ENCODE measurements around the gene FCF1. TPM values are rescaled to one million over a fixed set of nuclear protein-coding genes. Genes with fewer than 3 reads are reported as not detected.

FCF1 gene
- total RNA-seq, 2 experiments from 2014 or later = 16.1 to 62.1 TPM

DNA sequence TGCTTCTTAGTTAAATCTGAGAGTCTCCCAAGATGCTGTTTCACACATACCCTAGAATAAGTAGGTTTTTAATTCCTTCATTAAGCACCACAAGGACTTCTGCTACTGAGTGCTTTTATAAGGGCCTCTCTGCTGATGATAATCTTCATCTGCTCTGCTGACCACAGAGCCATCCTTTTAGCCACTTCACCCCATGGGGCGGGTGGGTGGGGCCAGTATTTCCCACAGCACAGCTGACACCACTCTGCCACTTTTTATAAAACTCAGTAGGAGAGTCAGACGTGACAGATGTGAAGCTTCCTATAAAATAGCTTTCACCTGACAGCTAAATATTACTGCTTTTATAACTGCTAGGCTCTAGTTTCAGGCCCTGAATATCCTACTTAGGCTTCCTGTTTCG lies 20.3 kb downstream of the FCF1 start:
- H4K20me1 ChIP-seq (ENCODE audit: insufficient read depth, low read length) = no peaks in the 10 kb centered on the region
- H3K27ac ChIP-seq (ENCODE audit: low read depth, low read length, poor library complexity, severe bottlenecking) = no peak overlapping the region
- no peak for DNase-seq (ENCODE audit: low spot score)
- no peaks in the 10 kb centered on the region for H3K4me1 ChIP-seq (ENCODE audit: insufficient read depth, low read length, poor library complexity, severe bottlenecking)
- intact Hi-C loops (cut with micrococcal nuclease; ENCODE audit: unreplicated experiment) = no loop called here
- no peaks in the 10 kb centered on the region for H3K9me2 ChIP-seq (ENCODE audit: insufficient read depth, low read length)
- ChIA-PET CTCF (ENCODE audit: unreplicated experiment) (no interaction called here), POLR2A (interaction anchor here (0.8 to 1.4 kb wide), 4 partner anchors 11 to 23 kb away, joined by 3 to 4 read pairs (median 4); partner anchors contain the start of genes AREL1 and FCF1)
- no peak overlapping the region for H3K4me3 ChIP-seq (ENCODE audit: low read depth, low read length, poor library complexity, severe bottlenecking)
- TF ChIP-seq CTCF (conservative IDR thresholded peaks at IDR 0.05; ENCODE audit: low read length) (no peak), EZH2phosphoT487 (IDR thresholded peaks at IDR 0.05; ENCODE audit: borderline replicate concordance, low read depth, low read length) (no peak)
- H3K36me3 ChIP-seq (ENCODE audit: insufficient read depth, low read length) = peaks cover 67% of the 10 kb centered on the region
- H3K4me2 ChIP-seq (ENCODE audit: low read length) = no peak overlapping the region
- no peaks in the 10 kb centered on the region for H3K79me2 ChIP-seq (ENCODE audit: insufficient read depth, low read depth, low read length)
- H2AFZ ChIP-seq (ENCODE audit: low read length) = no peak overlapping the region
- no TSS peak for BruUV-seq (replicated peaks)
- no peaks in the 10 kb centered on the region for H3K9me3 ChIP-seq (ENCODE audit: low read length)

DNA sequence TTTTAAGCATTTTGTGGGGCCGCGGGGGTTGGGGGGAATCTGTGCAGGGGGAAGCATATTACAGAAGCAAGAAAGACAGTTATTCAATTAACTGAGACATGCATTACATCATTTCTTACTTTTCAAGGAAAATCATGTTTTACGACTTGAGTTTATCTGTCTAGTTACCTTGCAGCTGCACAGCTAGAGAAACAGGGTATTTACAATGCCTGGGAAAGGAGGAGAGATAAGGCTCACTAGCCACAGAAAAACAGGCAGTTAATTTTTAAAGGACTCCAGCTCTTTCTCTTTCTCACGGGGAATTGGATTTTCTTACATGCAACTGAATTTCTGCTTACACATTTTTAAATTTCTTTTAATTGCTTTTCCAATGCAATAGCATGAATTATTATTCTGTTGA lies 22.2 kb downstream of the FCF1 start:
- H3K9me3 ChIP-seq (ENCODE audit: low read length) = no peaks in the 10 kb centered on the region
- DNase-seq (ENCODE audit: low spot score) = no peak
- H3K79me2 ChIP-seq (ENCODE audit: insufficient read depth, low read depth, low read length) = no peaks in the 10 kb centered on the region
- H2AFZ ChIP-seq (ENCODE audit: low read length) = no peak overlapping the region
- no peak overlapping the region for H3K4me3 ChIP-seq (ENCODE audit: low read depth, low read length, poor library complexity, severe bottlenecking)
- no peak overlapping the region for H3K4me2 ChIP-seq (ENCODE audit: low read length)
- H3K36me3 ChIP-seq (ENCODE audit: insufficient read depth, low read length) = peaks cover 82% of the 10 kb centered on the region
- BruUV-seq (replicated peaks) = TSS peak; percentile 76
- ChIA-PET CTCF (ENCODE audit: unreplicated experiment) (no interaction called here), POLR2A (interaction anchor here (0.6 to 0.8 kb wide), 2 partner anchors 9 to 147 kb away, joined by 3 to 4 read pairs; no protein-coding TSS in a partner anchor)
- H3K27ac ChIP-seq (ENCODE audit: low read depth, low read length, poor library complexity, severe bottlenecking) = no peak overlapping the region
- H4K20me1 ChIP-seq (ENCODE audit: insufficient read depth, low read length) = no peaks in the 10 kb centered on the region
- intact Hi-C loops (cut with micrococcal nuclease; ENCODE audit: unreplicated experiment) = no loop called here
- TF ChIP-seq CTCF (conservative IDR thresholded peaks at IDR 0.05; ENCODE audit: low read length) (no peak), EZH2phosphoT487 (IDR thresholded peaks at IDR 0.05; ENCODE audit: borderline replicate concordance, low read depth, low read length) (no peak)
- H3K4me1 ChIP-seq (ENCODE audit: insufficient read depth, low read length, poor library complexity, severe bottlenecking) = no peaks in the 10 kb centered on the region
- no peaks in the 10 kb centered on the region for H3K9me2 ChIP-seq (ENCODE audit: insufficient read depth, low read length)

- no TSS peak for BruUV-seq (replicated peaks)
- no peak for TF ChIP-seq CTCF (conservative IDR thresholded peaks at IDR 0.05; ENCODE audit: low read length)
- no peak for TF ChIP-seq EZH2phosphoT487 (IDR thresholded peaks at IDR 0.05; ENCODE audit: borderline replicate concordance, low read depth, low read length)
- no peak overlapping the region for H3K4me2 ChIP-seq (ENCODE audit: low read length)
- ChIA-PET CTCF (ENCODE audit: unreplicated experiment) (no interaction called here), POLR2A (interaction anchor here (1.0 kb wide), 1 partner anchor 51 kb away, joined by 3 read pairs; no protein-coding TSS in a partner anchor)
- no peaks in the 10 kb centered on the region for H4K20me1 ChIP-seq (ENCODE audit: insufficient read depth, low read length)
- H3K4me1 ChIP-seq (ENCODE audit: insufficient read depth, low read length, poor library complexity, severe bottlenecking) = no peaks in the 10 kb centered on the region
- H3K9me2 ChIP-seq (ENCODE audit: insufficient read depth, low read length) = no peaks in the 10 kb centered on the region
- H3K36me3 ChIP-seq (ENCODE audit: insufficient read depth, low read length) = peaks cover 67% of the 10 kb centered on the region
- H2AFZ ChIP-seq (ENCODE audit: low read length) = no peak overlapping the region
- no peaks in the 10 kb centered on the region for H3K9me3 ChIP-seq (ENCODE audit: low read length)
- no peak overlapping the region for H3K27ac ChIP-seq (ENCODE audit: low read depth, low read length, poor library complexity, severe bottlenecking)
- H3K79me2 ChIP-seq (ENCODE audit: insufficient read depth, low read depth, low read length) = no peaks in the 10 kb centered on the region
- DNase-seq (ENCODE audit: low spot score) = no peak
- intact Hi-C loops (cut with micrococcal nuclease; ENCODE audit: unreplicated experiment) = no loop called here
- no peak overlapping the region for H3K4me3 ChIP-seq (ENCODE audit: low read depth, low read length, poor library complexity, severe bottlenecking)
Measured at GRCh38 chr14:74737753-74738325, 24.9 kb downstream of the FCF1 start.
